ENCODE measurements around the gene CRHR1.

The CRHR1 gene

GRCh38 chr17:45780921-45781320 is 3.2 kb upstream of the CRHR1 start:
- no peaks in the 10 kb centered on the region for H3K9me3 ChIP-seq (ENCODE audit: control insufficient read depth in 2 of 2, low read length in 2 of 2)
- peaks cover 34 to 36% of the 10 kb centered on the region in 2 donors for H3K27me3 ChIP-seq (ENCODE audit: control insufficient read depth in 1 of 2, insufficient read depth in 2 of 2, low read length in 2 of 2)
- H3K4me3 ChIP-seq (ENCODE audit: low read length in 2 of 2): no peak overlapping the region
- no peak overlapping the region for H3K9ac ChIP-seq (ENCODE audit: low read length in 2 of 2)
- peaks cover 24% of the 10 kb centered on the region for H3K4me1 ChIP-seq (ENCODE audit: control insufficient read depth, insufficient read depth, low read length)
- no peak overlapping the region for H3K27ac ChIP-seq (ENCODE audit: low read length)
- H3K36me3 ChIP-seq (ENCODE audit: control insufficient read depth in 2 of 2, insufficient read depth in 2 of 2, low read length in 2 of 2): no peaks in the 10 kb centered on the region

GRCh38 chr17:45782889-45783592 is 1.1 kb upstream of the CRHR1 start:
- peaks cover 24% of the 10 kb centered on the region for H3K4me1 ChIP-seq (ENCODE audit: control insufficient read depth, insufficient read depth, low read length)
- H3K4me3 ChIP-seq (ENCODE audit: low read length in 2 of 2): peak overlapping the region; percentile 43 to 62
- no peak overlapping the region for H3K9ac ChIP-seq (ENCODE audit: low read length in 2 of 2)
- H3K27ac ChIP-seq (ENCODE audit: low read length): no peak overlapping the region
- H3K27me3 ChIP-seq (ENCODE audit: control insufficient read depth in 1 of 2, insufficient read depth in 2 of 2, low read length in 2 of 2): peaks cover 35 to 36% of the 10 kb centered on the region in 2 donors
- H3K36me3 ChIP-seq (ENCODE audit: control insufficient read depth in 2 of 2, insufficient read depth in 2 of 2, low read length in 2 of 2): no peaks in the 10 kb centered on the region
- H3K9me3 ChIP-seq (ENCODE audit: control insufficient read depth in 2 of 2, low read length in 2 of 2): no peaks in the 10 kb centered on the region

GRCh38 chr17:45783593-45784292 is 377 bp upstream of the CRHR1 start:
- Histone ChIP-seq H3K4me3 (ENCODE audit: low read length in 2 of 2) (peak overlapping the region; percentile 43 to 62), H3K4me1 (ENCODE audit: control insufficient read depth, insufficient read depth, low read length) (peaks cover 24% of the 10 kb centered on the region), H3K36me3 (ENCODE audit: control insufficient read depth in 2 of 2, insufficient read depth in 2 of 2, low read length in 2 of 2) (no peaks in the 10 kb centered on the region), H3K27me3 (ENCODE audit: control insufficient read depth in 1 of 2, insufficient read depth in 2 of 2, low read length in 2 of 2) (peaks cover 35 to 37% of the 10 kb centered on the region in 2 donors), H3K9me3 (ENCODE audit: control insufficient read depth in 2 of 2, low read length in 2 of 2) (no peaks in the 10 kb centered on the region), H3K9ac (ENCODE audit: low read length in 2 of 2) (no peak overlapping the region), H3K27ac (ENCODE audit: low read length) (no peak overlapping the region)

DNA sequence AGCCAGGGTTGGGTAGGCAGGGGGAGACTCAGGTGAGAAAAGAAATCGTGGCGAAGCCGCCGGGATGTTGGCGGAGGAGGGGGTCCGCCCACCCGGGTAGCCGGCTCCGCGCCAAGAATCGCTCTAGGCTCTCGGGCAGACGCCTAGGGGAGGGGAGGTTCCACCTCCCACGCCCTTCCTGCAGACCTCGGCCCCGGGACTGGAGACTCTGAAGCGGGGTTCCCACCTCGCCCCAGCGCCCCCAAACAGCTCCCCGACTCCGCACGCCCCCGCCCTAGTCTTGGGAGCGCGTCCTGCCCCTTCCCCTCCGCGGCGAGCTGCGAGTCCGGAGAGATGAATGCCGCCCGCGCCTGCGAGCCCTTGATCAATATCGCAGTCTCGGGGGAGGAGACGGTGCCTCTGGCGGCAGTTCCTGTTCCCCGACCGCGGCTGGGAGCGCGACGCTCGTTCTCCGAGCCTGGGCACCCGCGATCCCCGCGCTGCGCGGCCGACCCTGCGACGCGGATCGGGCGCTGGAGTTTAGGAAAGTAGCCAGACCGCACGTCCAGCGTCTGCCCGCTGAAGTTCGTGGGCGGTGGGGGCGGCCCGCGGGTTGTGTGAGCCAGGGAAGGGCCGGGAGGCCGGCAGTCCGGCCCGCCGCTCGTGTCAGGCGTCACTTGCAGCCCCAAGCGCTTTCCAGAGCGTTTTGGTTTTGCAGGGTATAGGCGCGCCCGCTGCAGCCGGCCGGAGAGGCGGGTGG is 790 bp downstream of the CRHR1 start:
- Histone ChIP-seq H3K36me3 (ENCODE audit: control insufficient read depth in 2 of 2, insufficient read depth in 2 of 2, low read length in 2 of 2) (no peaks in the 10 kb centered on the region), H3K4me1 (ENCODE audit: control insufficient read depth, insufficient read depth, low read length) (peaks cover 24% of the 10 kb centered on the region), H3K4me3 (ENCODE audit: low read length in 2 of 2) (peak overlapping the region; percentile 52 to 69), H3K27me3 (ENCODE audit: control insufficient read depth in 1 of 2, insufficient read depth in 2 of 2, low read length in 2 of 2) (peaks cover 39 to 42% of the 10 kb centered on the region in 2 donors), H3K27ac (ENCODE audit: low read length) (no peak overlapping the region), H3K9ac (ENCODE audit: low read length in 2 of 2) (no peak overlapping the region), H3K9me3 (ENCODE audit: control insufficient read depth in 2 of 2, low read length in 2 of 2) (no peaks in the 10 kb centered on the region)

DNA sequence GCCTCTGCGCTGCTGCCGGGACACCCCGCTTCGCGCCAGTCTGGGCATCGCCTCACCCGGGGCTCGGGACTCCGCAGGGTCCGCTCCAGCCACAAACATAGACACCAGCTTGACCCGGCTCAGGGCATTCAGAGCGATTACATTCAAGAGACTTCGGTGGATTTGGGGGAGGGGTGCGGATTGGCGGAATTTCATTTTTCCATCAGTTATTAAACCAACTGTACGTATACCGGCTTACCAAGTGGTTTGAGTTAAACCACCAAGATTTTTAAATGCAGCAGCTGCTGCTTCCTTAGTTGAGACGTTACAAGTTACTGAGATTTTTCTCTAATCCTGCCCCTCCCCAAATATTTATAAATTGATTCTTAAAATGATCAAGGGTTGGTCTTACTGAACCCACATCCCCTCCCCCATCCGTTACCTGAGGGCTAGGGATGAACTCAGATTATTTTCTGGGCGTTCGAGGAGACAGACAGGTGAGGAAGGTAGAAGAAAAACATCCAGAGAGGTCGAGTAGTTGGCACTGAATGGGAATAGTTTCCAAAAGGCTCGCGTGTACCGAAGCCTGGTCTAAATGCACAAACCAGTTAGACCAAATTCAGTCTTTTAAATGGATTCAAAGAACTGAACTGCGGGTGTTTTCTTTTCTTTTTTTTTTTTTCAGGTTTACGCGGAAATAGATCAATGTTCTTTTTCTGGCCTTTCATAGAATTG is 1.5 kb downstream of the CRHR1 start:
- peaks cover 24% of the 10 kb centered on the region for H3K4me1 ChIP-seq (ENCODE audit: control insufficient read depth, insufficient read depth, low read length)
- H3K27me3 ChIP-seq (ENCODE audit: control insufficient read depth in 1 of 2, insufficient read depth in 2 of 2, low read length in 2 of 2): peaks cover 43 to 44% of the 10 kb centered on the region in 2 donors
- H3K27ac ChIP-seq (ENCODE audit: low read length): no peak overlapping the region
- peak overlapping the region in 1 of 2 donors; percentile 69 for H3K4me3 ChIP-seq (ENCODE audit: low read length in 2 of 2)
- H3K9me3 ChIP-seq (ENCODE audit: control insufficient read depth in 2 of 2, low read length in 2 of 2): no peaks in the 10 kb centered on the region
- no peaks in the 10 kb centered on the region for H3K36me3 ChIP-seq (ENCODE audit: control insufficient read depth in 2 of 2, insufficient read depth in 2 of 2, low read length in 2 of 2)
- H3K9ac ChIP-seq (ENCODE audit: low read length in 2 of 2): no peak overlapping the region

DNA sequence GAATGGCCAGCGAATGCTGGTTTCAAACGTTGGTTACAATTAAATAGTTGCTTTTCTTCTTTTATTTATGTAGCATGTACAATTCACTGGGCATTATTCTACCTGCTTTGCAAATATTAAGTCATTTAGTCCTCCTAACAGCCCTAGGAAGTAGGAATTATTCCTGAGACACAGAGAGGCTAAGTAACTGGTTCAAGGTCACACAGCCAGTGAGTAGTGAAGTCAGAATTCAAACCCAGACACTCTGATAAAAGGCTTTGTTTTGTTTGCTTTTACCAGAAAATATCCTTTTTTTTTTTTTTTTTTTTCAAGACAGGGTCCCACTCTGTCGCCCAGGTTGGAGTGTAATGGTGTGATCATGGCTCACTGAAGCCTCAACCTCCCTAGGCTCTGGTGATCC is 2.2 kb downstream of the CRHR1 start:
- H3K27me3 ChIP-seq (ENCODE audit: control insufficient read depth in 1 of 2, insufficient read depth in 2 of 2, low read length in 2 of 2): peaks cover 46 to 48% of the 10 kb centered on the region in 2 donors
- H3K36me3 ChIP-seq (ENCODE audit: control insufficient read depth in 2 of 2, insufficient read depth in 2 of 2, low read length in 2 of 2): no peaks in the 10 kb centered on the region
- H3K4me3 ChIP-seq (ENCODE audit: low read length in 2 of 2): no peak overlapping the region
- H3K27ac ChIP-seq (ENCODE audit: low read length): no peak overlapping the region
- H3K9me3 ChIP-seq (ENCODE audit: control insufficient read depth in 2 of 2, low read length in 2 of 2): no peaks in the 10 kb centered on the region
- no peak overlapping the region for H3K9ac ChIP-seq (ENCODE audit: low read length in 2 of 2)
- H3K4me1 ChIP-seq (ENCODE audit: control insufficient read depth, insufficient read depth, low read length): peaks cover 24% of the 10 kb centered on the region

DNA sequence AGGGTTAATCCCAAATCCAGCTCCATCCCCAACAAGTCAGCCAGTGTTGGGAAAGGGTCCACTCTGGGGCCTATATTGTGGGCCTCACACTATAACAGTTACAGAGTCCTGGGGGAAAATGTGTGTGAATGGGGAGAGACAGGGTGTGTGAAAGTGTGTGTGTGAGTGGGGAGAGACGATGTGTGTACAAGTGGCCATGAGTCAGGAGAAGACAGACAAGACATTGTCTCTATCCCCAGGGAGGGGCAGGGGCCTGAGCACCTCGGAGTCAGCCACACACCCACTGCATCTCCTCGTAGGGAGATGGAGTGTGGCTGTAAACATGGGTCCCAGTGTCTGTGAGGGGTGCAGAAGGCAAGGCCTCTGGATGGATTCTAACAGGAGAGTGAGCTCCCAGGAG is 2.9 kb downstream of the CRHR1 start:
- Histone ChIP-seq H3K9ac (ENCODE audit: low read length in 2 of 2) (no peak overlapping the region), H3K36me3 (ENCODE audit: control insufficient read depth in 2 of 2, insufficient read depth in 2 of 2, low read length in 2 of 2) (no peaks in the 10 kb centered on the region), H3K4me1 (ENCODE audit: control insufficient read depth, insufficient read depth, low read length) (peaks cover 24% of the 10 kb centered on the region), H3K27ac (ENCODE audit: low read length) (no peak overlapping the region), H3K9me3 (ENCODE audit: control insufficient read depth in 2 of 2, low read length in 2 of 2) (no peaks in the 10 kb centered on the region), H3K27me3 (ENCODE audit: control insufficient read depth in 1 of 2, insufficient read depth in 2 of 2, low read length in 2 of 2) (peaks cover 46 to 51% of the 10 kb centered on the region in 2 donors), H3K4me3 (ENCODE audit: low read length in 2 of 2) (no peak overlapping the region)

- H3K9me3 ChIP-seq (ENCODE audit: control insufficient read depth in 2 of 2, low read length in 2 of 2): no peaks in the 10 kb centered on the region
- H3K4me1 ChIP-seq (ENCODE audit: control insufficient read depth, insufficient read depth, low read length): peaks cover 24% of the 10 kb centered on the region
- peaks cover 52 to 54% of the 10 kb centered on the region in 2 donors for H3K27me3 ChIP-seq (ENCODE audit: control insufficient read depth in 1 of 2, insufficient read depth in 2 of 2, low read length in 2 of 2)
- H3K4me3 ChIP-seq (ENCODE audit: low read length in 2 of 2): no peak overlapping the region
- H3K27ac ChIP-seq (ENCODE audit: low read length): no peak overlapping the region
- H3K36me3 ChIP-seq (ENCODE audit: control insufficient read depth in 2 of 2, insufficient read depth in 2 of 2, low read length in 2 of 2): no peaks in the 10 kb centered on the region
- no peak overlapping the region for H3K9ac ChIP-seq (ENCODE audit: low read length in 2 of 2)
Observed at GRCh38 chr17:45787656-45788055, 3.5 kb downstream of the CRHR1 start.

GRCh38 chr17:45788057-45788456 is 3.9 kb downstream of the CRHR1 start:
- H3K36me3 ChIP-seq (ENCODE audit: control insufficient read depth in 2 of 2, insufficient read depth in 2 of 2, low read length in 2 of 2): no peaks in the 10 kb centered on the region
- peaks cover 24% of the 10 kb centered on the region for H3K4me1 ChIP-seq (ENCODE audit: control insufficient read depth, insufficient read depth, low read length)
- H3K27me3 ChIP-seq (ENCODE audit: control insufficient read depth in 1 of 2, insufficient read depth in 2 of 2, low read length in 2 of 2): peaks cover 53 to 54% of the 10 kb centered on the region in 2 donors
- H3K4me3 ChIP-seq (ENCODE audit: low read length in 2 of 2): no peak overlapping the region
- H3K9ac ChIP-seq (ENCODE audit: low read length in 2 of 2): no peak overlapping the region
- H3K27ac ChIP-seq (ENCODE audit: low read length): no peak overlapping the region
- H3K9me3 ChIP-seq (ENCODE audit: control insufficient read depth in 2 of 2, low read length in 2 of 2): no peaks in the 10 kb centered on the region

DNA sequence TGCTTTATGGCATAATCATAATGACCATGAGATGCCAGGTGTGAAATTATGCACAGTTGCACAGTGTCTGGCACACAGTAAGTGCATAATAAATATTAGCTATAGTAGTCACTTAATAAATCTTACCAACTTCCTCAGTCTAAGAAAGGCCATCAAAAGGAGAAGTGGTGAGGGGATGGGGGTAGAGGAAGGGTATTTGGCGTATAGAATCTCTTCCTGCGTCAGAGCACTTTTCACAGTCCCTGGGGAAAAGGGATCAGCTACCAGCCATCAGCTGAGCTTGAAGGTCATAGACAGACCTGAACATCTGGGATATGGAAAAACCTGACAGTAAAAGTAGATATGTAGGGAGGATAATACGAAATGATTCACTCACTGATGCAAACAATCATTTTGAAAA is 5.8 kb downstream of the CRHR1 start:
- H3K27me3 ChIP-seq (ENCODE audit: control insufficient read depth in 1 of 2, insufficient read depth in 2 of 2, low read length in 2 of 2): peaks cover 54 to 59% of the 10 kb centered on the region in 2 donors
- no peak overlapping the region for H3K9ac ChIP-seq (ENCODE audit: low read length in 2 of 2)
- no peaks in the 10 kb centered on the region for H3K36me3 ChIP-seq (ENCODE audit: control insufficient read depth in 2 of 2, insufficient read depth in 2 of 2, low read length in 2 of 2)
- no peak overlapping the region for H3K27ac ChIP-seq (ENCODE audit: low read length)
- H3K4me1 ChIP-seq (ENCODE audit: control insufficient read depth, insufficient read depth, low read length): peaks cover 8% of the 10 kb centered on the region
- no peaks in the 10 kb centered on the region for H3K9me3 ChIP-seq (ENCODE audit: control insufficient read depth in 2 of 2, low read length in 2 of 2)
- H3K4me3 ChIP-seq (ENCODE audit: low read length in 2 of 2): no peak overlapping the region
